H9 (cell line): ENCODE data around the gene SOCS6. TPM values are rescaled to one million over a fixed set of nuclear protein-coding genes. Genes with fewer than 3 reads are reported as not detected.

ENCODE experiments used
- DNase-seq: peaks from one replicate; pipeline ENCODE4 v3.0.0-alpha.2; 2017
- H2AFZ ChIP-seq: one replicate; pipeline ENCODE4 v1.6.1; 2013; ENCODE audit warnings: mild to moderate bottlenecking, low read length, control low read depth, moderate library complexity
- H2AK5ac ChIP-seq: 2 replicates; pipeline ENCODE4 v1.6.1; 2013; ENCODE audit warnings: low read length, control low read depth, mixed read lengths; ENCODE audit not compliant: insufficient read length
- H2BK120ac ChIP-seq: one replicate; pipeline ENCODE4 v1.6.1; 2013; ENCODE audit warnings: low read depth, mild to moderate bottlenecking, low read length, control low read depth, inconsistent platforms; ENCODE audit not compliant: poor library complexity, severe bottlenecking
- H2BK12ac ChIP-seq: 2 replicates; pipeline ENCODE4 v1.6.1; 2013; ENCODE audit warnings: low read length, control low read depth, mixed read lengths, low read depth; ENCODE audit not compliant: insufficient read length
- H2BK15ac ChIP-seq: 2 replicates; pipeline ENCODE4 v1.6.1; 2013; ENCODE audit warnings: low read depth, low read length, control low read depth
- H2BK20ac ChIP-seq: one replicate; pipeline ENCODE4 v1.6.1; 2013; ENCODE audit warnings: low read depth, mild to moderate bottlenecking, low read length, control low read depth, inconsistent platforms; ENCODE audit not compliant: poor library complexity, severe bottlenecking
- H2BK5ac ChIP-seq: 2 replicates; pipeline ENCODE4 v1.6.1; 2013; ENCODE audit warnings: low read length, control low read depth, mixed read lengths; ENCODE audit not compliant: insufficient read length
- H3K14ac ChIP-seq: 2 replicates; pipeline ENCODE4 v1.6.1; 2013; ENCODE audit warnings: low read length, control low read depth; ENCODE audit not compliant: insufficient read depth
- H3K18ac ChIP-seq: 2 replicates; pipeline ENCODE4 v1.6.1; 2013; ENCODE audit warnings: low read depth, mild to moderate bottlenecking, mixed read lengths, low read length, control low read depth; ENCODE audit not compliant: insufficient read length
- H3K23ac ChIP-seq: 2 replicates; pipeline ENCODE4 v1.6.1; 2013; ENCODE audit warnings: low read length, control low read depth, mixed read lengths, low read depth; ENCODE audit not compliant: insufficient read length
- H3K23me2 ChIP-seq: 2 replicates; pipeline ENCODE4 v1.6.1; 2013; ENCODE audit warnings: low read depth, mild to moderate bottlenecking, mixed read lengths, low read length, control low read depth; ENCODE audit not compliant: insufficient read length, poor library complexity, severe bottlenecking
- H3K27ac ChIP-seq: 2 replicates; pipeline ENCODE4 v1.5.1; 2013; ENCODE audit warnings: low read length, control low read depth, mixed read lengths, low read depth; ENCODE audit not compliant: insufficient read length
- H3K27me3 ChIP-seq: 2 replicates; pipeline ENCODE4 v1.6.1; 2013; ENCODE audit warnings: low read length, control low read depth, inconsistent platforms; ENCODE audit not compliant: insufficient read depth
- H3K4ac ChIP-seq: 2 replicates; pipeline ENCODE4 v1.6.1; 2013; ENCODE audit warnings: low read depth, mild to moderate bottlenecking, control low read depth, inconsistent platforms, low read length, moderate library complexity
- H3K4me1 ChIP-seq: 2 replicates; pipeline ENCODE4 v1.6.1; 2013; ENCODE audit warnings: low read length, control low read depth, inconsistent platforms; ENCODE audit not compliant: insufficient read depth
- H3K4me2 ChIP-seq: 2 replicates; pipeline ENCODE4 v1.6.1; 2013; ENCODE audit warnings: low read length, control low read depth, mixed read lengths; ENCODE audit not compliant: insufficient read length, insufficient read depth
- H3K56ac ChIP-seq: 2 replicates; pipeline ENCODE4 v1.6.1; 2013; ENCODE audit warnings: low read depth, mild to moderate bottlenecking, mixed read lengths, low read length, control low read depth; ENCODE audit not compliant: insufficient read length
- H3K79me1 ChIP-seq: 2 replicates; pipeline ENCODE4 v1.6.1; 2013; ENCODE audit warnings: low read depth, mild to moderate bottlenecking, moderate library complexity, low read length, control low read depth, inconsistent platforms; ENCODE audit not compliant: insufficient read depth, poor library complexity, severe bottlenecking
- H3K79me2 ChIP-seq: 2 replicates; pipeline ENCODE4 v1.6.1; 2013; ENCODE audit warnings: low read length, control low read depth, inconsistent platforms; ENCODE audit not compliant: insufficient read depth
- H3K9ac ChIP-seq: 2 replicates; pipeline ENCODE4 v1.6.1; 2013; ENCODE audit warnings: low read length, control low read depth, mixed read lengths; ENCODE audit not compliant: insufficient read length; ENCODE audit errors: extremely low read depth
- H3K9me3 ChIP-seq: one replicate; pipeline ENCODE4 v1.6.1; 2013; ENCODE audit warnings: low read depth, low read length, inconsistent platforms; ENCODE audit not compliant: control insufficient read depth
- H3T11ph ChIP-seq: one replicate; pipeline ENCODE4 v1.6.1; 2013; ENCODE audit warnings: mild to moderate bottlenecking, low read length, control low read depth, inconsistent platforms
- H4K20me1 ChIP-seq: one replicate; pipeline ENCODE4 v1.6.1; 2013; ENCODE audit not compliant: control insufficient read depth, insufficient read length, insufficient read depth
- H4K5ac ChIP-seq: 2 replicates; pipeline ENCODE4 v1.6.1; 2013; ENCODE audit warnings: low read depth, mild to moderate bottlenecking, mixed read lengths, low read length, control low read depth; ENCODE audit not compliant: insufficient read length
- H4K8ac ChIP-seq: replicated peaks from 2 replicates; pipeline ENCODE4 v1.6.1; 2013; ENCODE audit warnings: low read length, control low read depth, mixed read lengths, low read depth; ENCODE audit not compliant: insufficient read length
- H4K91ac ChIP-seq: 2 replicates; pipeline ENCODE4 v1.6.1; 2013; ENCODE audit warnings: low read depth, mild to moderate bottlenecking, moderate library complexity, mixed read lengths, low read length, control low read depth; ENCODE audit not compliant: insufficient read length
- H3K27ac Mint-ChIP-seq, 3 experiments: 2 replicates in 2 of 3; 3 replicates in 1 of 3; pipeline ENCODE4 v1.8.0; 2020 to 2021; ENCODE audit warnings: mixed read lengths in 3 of 3, mild to moderate bottlenecking in 1 of 3, moderate library complexity in 1 of 3
- H3K27me3 Mint-ChIP-seq: 2 replicates; pipeline ENCODE4 v1.8.0; 2021; ENCODE audit warnings: low read depth, mild to moderate bottlenecking, moderate library complexity, mixed read lengths
- H3K36me3 Mint-ChIP-seq, 3 experiments: 2 replicates in 2 of 3; 3 replicates in 1 of 3; pipeline ENCODE4 v1.8.0; 2020 to 2021; ENCODE audit warnings: low read depth in 3 of 3, mixed read lengths in 3 of 3; ENCODE audit not compliant: insufficient read depth in 1 of 3
- H3K4me1 Mint-ChIP-seq, 2 experiments: 2 replicates each; pipeline ENCODE4 v1.8.0; 2020; ENCODE audit warnings: mixed read lengths in 2 of 2
- H3K4me3 Mint-ChIP-seq, 2 experiments: 2 replicates in 1 of 2; 3 replicates in 1 of 2; pipeline ENCODE4 v1.8.0; 2020 to 2021; ENCODE audit warnings: mild to moderate bottlenecking in 2 of 2, mixed read lengths in 2 of 2, moderate library complexity in 1 of 2
- H3K9me3 Mint-ChIP-seq, 2 experiments: 2 replicates in 1 of 2; 3 replicates in 1 of 2; pipeline ENCODE4 v1.8.0; 2020; ENCODE audit warnings: mild to moderate bottlenecking in 2 of 2, mixed read lengths in 2 of 2, moderate library complexity in 1 of 2
- CTCF ChIP-seq: fragments of 200-600 bp; sonication (generic); conservative IDR thresholded peaks from 3 replicates; pipeline ENCODE4 v1.8.0; 2021; ENCODE audit warnings: antibody characterized with exemption, mild to moderate bottlenecking
- WGBS: extraction: QIAGEN DNeasy Blood & Tissue Kit; methylation state at CpG from one replicate; pipeline ENCODE4 v1.1.7; 2013; ENCODE audit warnings: missing lambda C conversion rate, low lambda C conversion rate, mixed read lengths; ENCODE audit not compliant: insufficient read length; ENCODE audit errors: extremely low coverage; 5-methylcytosine and 5-hydroxymethylcytosine counted together
- total RNA-seq: library from RNA; stranded (reverse); gene quantifications from 2 replicates; pipeline ENCODE4 v1.2.1, GENCODE V29; 2021

Gene SOCS6
- total RNA-seq, 1 experiment from 2014 or later, result 24.5 TPM

- no peaks in the 10 kb centered on the region for H3K27me3 Mint-ChIP-seq
Measured at GRCh38 chr18:70319187-70319586, 30.3 kb downstream of the SOCS6 start.

More at GRCh38 chr18:70319187-70319586, 30.3 kb downstream of the SOCS6 start:
- peaks cover 8% of the 10 kb centered on the region; the same call in 1 of the 2 replicates for H3K79me2 ChIP-seq
- no peak overlapping the region for H3K14ac ChIP-seq
- no peak overlapping the region for H3T11ph ChIP-seq
- no peaks in the 10 kb centered on the region for H3K27me3 ChIP-seq
- H2BK120ac ChIP-seq, result no peak overlapping the region
- H2BK15ac ChIP-seq, result no peak overlapping the region
- H3K4ac ChIP-seq, result no peak overlapping the region
- no peak overlapping the region for H2AFZ ChIP-seq
- Mint-ChIP-seq H3K4me3 (no peak overlapping the region), H3K36me3 (peaks cover 0 to 3% (median 0%) of the 10 kb centered on the region in 3 experiments; a peak in 1 of 7 replicates), H3K27ac (0 out of 7 replicates have a peak overlapping the region, but pooled peaks of 1 of the 3 experiments have one; percentile 25), H3K9me3 (no peaks in the 10 kb centered on the region), H3K4me1 (peaks cover 6 to 9% of the 10 kb centered on the region in 2 experiments; a peak in 3 of 4 replicates)
- H3K23me2 ChIP-seq, result no peaks in the 10 kb centered on the region
- H2AK5ac ChIP-seq, result no peak overlapping the region
- no peak overlapping the region for H4K8ac ChIP-seq
- H4K5ac ChIP-seq, result no peak overlapping the region
- no peak overlapping the region for H2BK12ac ChIP-seq
- H4K91ac ChIP-seq, result no peak overlapping the region
- H3K23ac ChIP-seq, result no peak overlapping the region
- no peak overlapping the region for H2BK20ac ChIP-seq
- H3K9me3 ChIP-seq, result no peaks in the 10 kb centered on the region
- H3K27ac ChIP-seq, result no peak overlapping the region
- TF ChIP-seq CTCF, result no peak
- no peak overlapping the region for H3K9ac ChIP-seq
- no CpG with 5 or more reads among the region's 4 CpGs for WGBS
- H3K56ac ChIP-seq, result no peak overlapping the region
- no peaks in the 10 kb centered on the region for H3K79me1 ChIP-seq
- H3K4me2 ChIP-seq, result no peak overlapping the region
- no peak for DNase-seq
- H2BK5ac ChIP-seq, result no peak overlapping the region
- no peaks in the 10 kb centered on the region for H4K20me1 ChIP-seq
- no peak overlapping the region for H3K18ac ChIP-seq
- H3K4me1 ChIP-seq, result no peaks in the 10 kb centered on the region
